HG03095 (cell line): ENCODE measurements around the gene SLCO1B1.

Experiments
- ATAC-seq: cut with Tn5 transposase; IDR thresholded peaks from one replicate; pipeline ENCODE4 v1.9.1; 2021; ENCODE audit warnings: moderate library complexity; ENCODE audit not compliant: unreplicated experiment

SLCO1B1 gene

DNA sequence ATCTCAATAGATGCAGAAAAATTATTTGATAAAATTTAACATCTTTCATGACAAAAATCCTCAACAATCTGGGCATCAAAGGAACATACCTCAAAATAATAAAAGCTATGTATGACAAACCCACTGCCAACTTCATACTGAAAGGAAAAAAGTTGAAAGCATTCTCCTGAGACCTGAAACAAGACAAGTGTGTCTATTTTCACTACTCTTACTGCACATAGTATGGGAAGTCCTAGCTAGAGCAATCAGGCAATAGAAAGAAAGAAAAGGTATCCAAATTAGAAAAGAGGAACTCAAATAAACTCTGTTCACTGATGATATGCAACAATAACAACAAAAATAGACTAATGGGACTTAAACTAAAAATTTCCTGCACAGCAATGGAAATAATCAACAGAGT lies 90.1 kb downstream of the SLCO1B1 start:
- no peak for ATAC-seq

DNA sequence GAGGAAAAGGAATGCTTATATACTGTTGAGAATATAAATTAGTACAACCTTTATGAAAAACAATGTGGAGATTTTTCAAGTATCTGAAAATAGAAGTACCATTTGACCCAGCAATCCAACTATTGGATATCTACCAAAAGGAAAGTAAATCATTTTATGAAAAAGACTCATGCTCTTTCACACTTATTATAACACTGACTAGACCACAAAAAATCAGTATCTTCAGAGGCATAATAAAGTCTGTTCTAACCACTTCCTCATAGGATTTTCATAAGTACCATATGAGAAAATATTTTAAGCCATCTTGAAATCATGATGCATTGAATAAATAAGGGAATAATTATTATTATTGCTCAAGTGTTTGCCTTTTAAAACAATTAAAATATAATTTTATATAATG lies 90.8 kb downstream of the SLCO1B1 start:
- ATAC-seq = no peak

- no peak for ATAC-seq
Measured at GRCh38 chr12:21223930-21224329, 92.9 kb downstream of the SLCO1B1 start.

DNA sequence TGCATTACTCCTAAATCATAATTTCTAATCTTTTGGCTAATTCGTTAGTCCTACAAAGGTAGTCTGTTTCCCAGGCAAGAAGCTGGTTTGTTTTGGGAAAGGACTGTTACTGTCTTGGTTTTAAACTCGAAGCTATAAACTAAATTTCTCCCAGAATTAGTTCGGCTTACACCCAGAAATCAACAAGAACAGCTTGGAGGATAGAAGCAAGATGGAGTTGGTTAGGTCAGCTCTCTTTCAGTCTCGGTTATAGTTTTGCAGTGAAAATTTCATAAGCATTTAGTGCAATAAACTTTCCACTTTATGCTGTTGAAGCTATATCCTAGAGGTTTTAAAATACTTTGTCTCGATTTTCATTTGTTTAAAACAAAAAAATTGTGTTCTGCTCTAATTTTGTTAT lies 103.4 kb downstream of the SLCO1B1 start:
- no peak for ATAC-seq

GRCh38 chr12:21239866-21240265 lies 108.9 kb downstream of the SLCO1B1 start:
- ATAC-seq = no peak

- no peak for ATAC-seq
Measured at GRCh38 chr12:21248679-21249078, 117.7 kb downstream of the SLCO1B1 start.

DNA sequence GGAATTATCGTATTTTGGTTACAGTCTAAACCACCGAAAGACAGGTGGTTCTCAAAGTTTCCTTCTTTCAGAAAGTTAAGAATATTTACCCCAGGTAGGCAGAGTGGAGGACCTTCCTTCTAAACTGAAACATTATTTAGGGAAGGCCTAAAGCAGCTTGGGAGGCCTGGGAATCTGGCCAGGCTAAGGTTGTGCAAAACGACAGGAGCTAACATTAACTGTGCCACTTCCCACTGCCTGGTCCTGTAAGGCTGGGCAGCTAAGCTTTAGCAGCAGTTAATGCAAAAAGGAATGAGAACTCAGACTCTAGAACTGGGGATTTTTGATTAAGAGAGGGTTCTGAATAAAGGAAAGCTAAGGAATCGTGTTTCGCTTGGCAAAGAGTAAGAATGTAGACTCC lies 121.1 kb downstream of the SLCO1B1 start:
- no peak for ATAC-seq

- no peak for ATAC-seq
Measured at GRCh38 chr12:21257172-21257571, 126.2 kb downstream of the SLCO1B1 start.

- ATAC-seq = no peak
Measured at GRCh38 chr12:21264232-21264631, 133.2 kb downstream of the SLCO1B1 start.

DNA sequence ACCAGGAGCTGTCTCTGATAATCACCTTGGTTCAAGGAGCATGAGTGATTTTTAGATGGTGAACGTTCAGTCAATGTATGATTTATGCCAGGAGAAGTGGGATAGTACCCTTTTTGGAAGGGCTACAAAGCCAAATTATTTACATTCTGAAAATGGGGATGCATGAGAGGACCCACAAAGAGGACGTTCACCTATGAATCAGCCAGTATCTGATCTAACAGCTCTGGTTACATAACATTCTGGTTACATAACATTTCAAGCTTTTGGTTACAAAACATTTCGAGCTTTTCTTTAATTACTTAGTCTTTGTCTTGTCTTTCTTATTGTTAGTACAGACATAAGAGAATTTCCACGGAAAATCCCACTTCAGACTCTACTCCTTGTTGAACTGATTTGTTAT lies 134.9 kb downstream of the SLCO1B1 start:
- no peak for ATAC-seq

- no peak for ATAC-seq
Measured at GRCh38 chr12:21276826-21277225, 145.8 kb downstream of the SLCO1B1 start.
